SK-N-SH treated with all-trans-retinoic acid at 6 μM for 48 hours (cell line): Measurements from ENCODE around the gene FARS2.

Experiments used
- BACH2 ChIP-seq: fragments of 250-450 bp; sonication (Bioruptor Pico); IDR thresholded peaks from 2 replicates; pipeline ENCODE4 v1.9.0; 2021; ENCODE audit warnings: mild to moderate bottlenecking, borderline replicate concordance
- ESRRG ChIP-seq: fragments of 250-450 bp; sonication (Bioruptor Pico); IDR thresholded peaks from 2 replicates; pipeline ENCODE4 v1.6.1; 2021; ENCODE audit warnings: mild to moderate bottlenecking
- GLIS3 ChIP-seq: fragments of 250-450 bp; sonication (Bioruptor Pico); IDR thresholded peaks from 2 replicates; pipeline ENCODE4 v1.5.0; 2020; ENCODE audit warnings: mild to moderate bottlenecking, moderate library complexity
- TCF4 ChIP-seq: fragments of 250-450 bp; sonication (Bioruptor Pico); IDR thresholded peaks from 2 replicates; pipeline ENCODE4 v1.8.0; 2021; ENCODE audit warnings: mild to moderate bottlenecking, moderate library complexity, borderline replicate concordance
- TOX ChIP-seq: fragments of 250-450 bp; sonication (Bioruptor Pico); IDR thresholded peaks from 2 replicates; pipeline ENCODE4 v1.8.0; 2021; ENCODE audit warnings: mild to moderate bottlenecking, moderate library complexity, borderline replicate concordance
- ZC3H10 ChIP-seq: fragments of 250-450 bp; sonication (Bioruptor Pico); IDR thresholded peaks from 2 replicates; pipeline ENCODE4 v1.5.1; 2021; ENCODE audit warnings: mild to moderate bottlenecking, moderate library complexity
- ZFP30 ChIP-seq: fragments of 450-650 bp; formaldehyde crosslinking; IDR thresholded peaks from 2 replicates; pipeline ENCODE4 v1.5.0; 2022; ENCODE audit warnings: mild to moderate bottlenecking, moderate library complexity
- TF ChIP-seq, protein P1 (sequence below): fragments of 250-450 bp; sonication (Bioruptor Pico); IDR thresholded peaks from 2 replicates; pipeline ENCODE4 v1.5.1; 2020; ENCODE audit warnings: low read depth, mild to moderate bottlenecking, moderate library complexity
- TF ChIP-seq, protein P2 (sequence below): fragments of 250-450 bp; sonication (Bioruptor Pico); IDR thresholded peaks from 2 replicates; pipeline ENCODE4 v1.8.0; 2020; ENCODE audit warnings: mild to moderate bottlenecking, moderate library complexity, borderline replicate concordance
- TF ChIP-seq, protein P3 (sequence below): fragments of 250-450 bp; sonication (Bioruptor Pico); IDR thresholded peaks from 2 replicates; pipeline ENCODE4 v1.5.1; 2021; ENCODE audit warnings: mild to moderate bottlenecking, moderate library complexity

DNA sequence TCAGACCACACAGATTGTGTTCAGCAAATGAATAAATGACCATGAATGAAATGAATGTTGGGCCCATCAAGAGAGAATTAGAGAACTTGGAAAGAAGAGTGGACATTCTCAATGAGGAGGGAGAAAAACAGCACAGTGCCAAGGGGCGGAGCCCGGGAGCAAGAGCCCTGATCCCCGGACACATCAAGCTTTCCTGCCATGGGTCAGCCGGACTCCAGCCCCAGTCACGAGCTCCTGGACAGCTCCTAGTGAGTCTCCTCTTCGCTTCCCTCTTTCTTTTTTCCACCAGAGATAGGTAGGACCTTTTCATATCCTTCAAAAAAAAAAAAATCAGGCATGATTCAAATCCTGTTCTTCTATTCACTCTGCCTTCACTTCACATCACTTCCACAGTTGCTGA lies 471.2 kb downstream of the FARS2 start:
- TF ChIP-seq, protein P1, sequence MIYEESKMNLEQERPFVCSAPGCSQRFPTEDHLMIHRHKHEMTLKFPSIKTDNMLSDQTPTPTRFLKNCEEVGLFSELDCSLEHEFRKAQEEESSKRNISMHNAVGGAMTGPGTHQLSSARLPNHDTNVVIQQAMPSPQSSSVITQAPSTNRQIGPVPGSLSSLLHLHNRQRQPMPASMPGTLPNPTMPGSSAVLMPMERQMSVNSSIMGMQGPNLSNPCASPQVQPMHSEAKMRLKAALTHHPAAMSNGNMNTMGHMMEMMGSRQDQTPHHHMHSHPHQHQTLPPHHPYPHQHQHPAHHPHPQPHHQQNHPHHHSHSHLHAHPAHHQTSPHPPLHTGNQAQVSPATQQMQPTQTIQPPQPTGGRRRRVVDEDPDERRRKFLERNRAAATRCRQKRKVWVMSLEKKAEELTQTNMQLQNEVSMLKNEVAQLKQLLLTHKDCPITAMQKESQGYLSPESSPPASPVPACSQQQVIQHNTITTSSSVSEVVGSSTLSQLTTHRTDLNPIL (CRISPR knock-in tag): no peak
- TF ChIP-seq BACH2 (CRISPR knock-in tag) (no peak), ZC3H10 (no peak), ESRRG (no peak), TCF4 (CRISPR knock-in tag) (no peak), ZFP30 (no peak), TOX (no peak), GLIS3 (no peak)
- TF ChIP-seq, protein P2, sequence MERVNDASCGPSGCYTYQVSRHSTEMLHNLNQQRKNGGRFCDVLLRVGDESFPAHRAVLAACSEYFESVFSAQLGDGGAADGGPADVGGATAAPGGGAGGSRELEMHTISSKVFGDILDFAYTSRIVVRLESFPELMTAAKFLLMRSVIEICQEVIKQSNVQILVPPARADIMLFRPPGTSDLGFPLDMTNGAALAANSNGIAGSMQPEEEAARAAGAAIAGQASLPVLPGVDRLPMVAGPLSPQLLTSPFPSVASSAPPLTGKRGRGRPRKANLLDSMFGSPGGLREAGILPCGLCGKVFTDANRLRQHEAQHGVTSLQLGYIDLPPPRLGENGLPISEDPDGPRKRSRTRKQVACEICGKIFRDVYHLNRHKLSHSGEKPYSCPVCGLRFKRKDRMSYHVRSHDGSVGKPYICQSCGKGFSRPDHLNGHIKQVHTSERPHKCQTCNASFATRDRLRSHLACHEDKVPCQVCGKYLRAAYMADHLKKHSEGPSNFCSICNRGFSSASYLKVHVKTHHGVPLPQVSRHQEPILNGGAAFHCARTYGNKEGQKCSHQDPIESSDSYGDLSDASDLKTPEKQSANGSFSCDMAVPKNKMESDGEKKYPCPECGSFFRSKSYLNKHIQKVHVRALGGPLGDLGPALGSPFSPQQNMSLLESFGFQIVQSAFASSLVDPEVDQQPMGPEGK (CRISPR knock-in tag): no peak
- TF ChIP-seq, protein P3, sequence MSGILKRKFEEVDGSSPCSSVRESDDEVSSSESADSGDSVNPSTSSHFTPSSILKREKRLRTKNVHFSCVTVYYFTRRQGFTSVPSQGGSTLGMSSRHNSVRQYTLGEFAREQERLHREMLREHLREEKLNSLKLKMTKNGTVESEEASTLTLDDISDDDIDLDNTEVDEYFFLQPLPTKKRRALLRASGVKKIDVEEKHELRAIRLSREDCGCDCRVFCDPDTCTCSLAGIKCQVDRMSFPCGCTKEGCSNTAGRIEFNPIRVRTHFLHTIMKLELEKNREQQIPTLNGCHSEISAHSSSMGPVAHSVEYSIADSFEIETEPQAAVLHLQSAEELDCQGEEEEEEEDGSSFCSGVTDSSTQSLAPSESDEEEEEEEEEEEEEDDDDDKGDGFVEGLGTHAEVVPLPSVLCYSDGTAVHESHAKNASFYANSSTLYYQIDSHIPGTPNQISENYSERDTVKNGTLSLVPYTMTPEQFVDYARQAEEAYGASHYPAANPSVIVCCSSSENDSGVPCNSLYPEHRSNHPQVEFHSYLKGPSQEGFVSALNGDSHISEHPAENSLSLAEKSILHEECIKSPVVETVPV (CRISPR knock-in tag): no peak
